Measurements from ENCODE around the gene NSD1.

- TF ChIP-seq CTCF (conservative IDR thresholded peaks at IDR 0.05; ENCODE audit: low read depth, low read length) (no peak), EZH2 (IDR thresholded peaks at IDR 0.05; ENCODE audit: low read length, unreplicated experiment) (no peak)
These were observed 167.4 kb downstream of the NSD1 start for GRCh38 chr5:177300951-177301350.
